Stimulated activated CD4-positive, alpha-beta T cell treated with anti-CD3 and anti-CD28 coated beads, TNF-alpha, amount 100 ng/mL, for 1 hour (primary cell): Measurements from ENCODE around the gene TAGLN2.
"Not testable (repeated sequence)": the region's sequence is repeated elsewhere in the genome, so short reads cannot be mapped to it uniquely, and the experiment has no call there.

Experiments
- DNase-seq, 3 donors: peaks; one replicate each; pipeline ENCODE4 v3.0.0-alpha.2; 2020; ENCODE audit warnings: low read depth in 3 of 3, low spot score in 1 of 3

Gene TAGLN2

DNA sequence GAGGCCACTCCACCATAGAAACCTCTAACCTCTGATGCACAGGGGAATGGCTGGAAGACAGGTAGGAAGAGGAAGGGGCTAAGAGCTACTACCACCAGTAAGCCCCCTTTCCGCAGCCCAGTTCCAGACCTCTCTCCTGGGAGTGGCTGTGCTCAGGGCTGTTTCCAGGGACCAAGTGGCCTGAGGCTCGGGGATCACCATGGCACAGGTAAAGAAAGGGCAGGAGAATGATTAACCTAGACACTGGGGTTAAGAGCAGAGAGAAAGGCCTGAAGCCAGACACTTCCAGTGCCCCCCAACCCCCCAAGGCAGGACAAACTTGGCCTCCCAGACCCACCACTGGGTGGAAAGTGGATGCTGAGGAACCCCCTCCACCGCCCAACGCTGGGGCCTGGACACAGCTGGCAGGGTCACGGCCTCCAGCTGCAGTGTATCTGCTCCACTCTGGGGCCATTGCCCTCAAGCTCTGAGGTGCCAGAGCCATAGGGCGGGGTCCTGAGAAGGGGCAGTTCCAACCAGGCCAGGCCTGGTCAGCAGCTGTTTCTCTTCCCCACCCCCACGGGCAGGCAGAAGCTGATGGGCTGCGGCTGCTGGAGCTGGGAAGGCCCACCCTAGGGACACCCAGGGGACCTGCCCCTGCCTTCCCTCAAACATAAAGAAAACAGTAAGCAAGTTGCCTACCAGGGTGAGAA lies 2.6 kb downstream of the TAGLN2 start:
- no peak for DNase-seq

DNA sequence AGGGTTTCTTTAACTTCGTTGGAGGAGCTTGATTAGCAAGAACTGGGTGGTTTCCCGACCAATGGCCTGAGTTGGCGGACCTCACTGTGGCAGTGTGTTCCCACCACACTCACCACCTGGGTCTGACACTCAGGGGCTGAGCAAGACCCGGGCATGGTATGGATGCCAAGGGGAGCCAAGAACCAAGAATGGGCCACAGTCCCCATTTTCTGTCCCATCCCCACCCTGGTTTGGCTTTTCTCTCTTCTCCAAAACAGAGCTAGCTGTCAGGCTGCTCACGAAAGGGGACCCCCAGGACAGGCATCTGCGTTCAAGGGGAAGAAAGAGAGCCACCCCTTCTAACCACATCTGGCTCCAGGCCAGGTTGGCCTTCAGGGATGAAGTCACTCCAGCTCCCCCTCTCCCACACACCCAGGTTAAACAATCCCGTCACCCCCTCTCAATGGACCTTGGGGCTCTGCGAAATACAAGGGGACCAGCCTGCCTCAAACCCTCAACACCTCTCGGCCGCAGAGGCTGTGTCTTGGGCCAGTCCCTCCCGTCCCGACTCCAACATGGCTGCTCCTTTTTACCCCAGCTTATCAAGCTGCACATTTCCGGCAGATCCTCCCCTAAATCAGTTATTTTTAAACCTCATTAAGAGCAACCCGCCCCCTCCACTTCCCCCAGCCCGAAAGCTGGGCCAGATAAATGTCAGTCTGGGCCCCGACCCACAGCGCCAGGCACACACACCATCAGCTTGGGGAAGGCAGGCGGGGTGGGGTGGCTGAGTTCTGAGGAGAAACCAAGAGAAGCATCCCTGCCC lies 3.4 kb downstream of the TAGLN2 start:
- DNase-seq: no peak

- DNase-seq: no peak
Observed at GRCh38 chr1:159921251-159921650, 4.1 kb downstream of the TAGLN2 start.

DNA sequence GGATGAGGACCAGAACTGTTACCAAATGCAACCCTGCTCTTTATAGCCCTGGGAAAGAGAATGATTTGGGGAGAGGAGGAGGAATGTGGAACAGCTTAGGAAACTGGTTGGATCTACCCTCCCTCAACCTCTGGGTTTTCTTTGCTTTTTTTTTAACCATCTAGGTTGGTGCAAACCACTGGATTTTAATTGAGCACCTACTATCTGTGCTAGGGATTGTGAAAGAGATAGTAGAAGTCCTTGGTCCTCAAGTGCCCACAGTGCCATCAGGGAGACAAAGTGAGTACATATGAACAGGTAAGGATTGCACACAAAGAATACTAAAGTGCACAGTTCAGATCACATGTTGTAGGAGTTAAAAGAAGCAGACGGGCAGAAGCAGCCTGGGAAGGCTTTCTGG lies 4.7 kb downstream of the TAGLN2 start:
- no peak for DNase-seq

DNA sequence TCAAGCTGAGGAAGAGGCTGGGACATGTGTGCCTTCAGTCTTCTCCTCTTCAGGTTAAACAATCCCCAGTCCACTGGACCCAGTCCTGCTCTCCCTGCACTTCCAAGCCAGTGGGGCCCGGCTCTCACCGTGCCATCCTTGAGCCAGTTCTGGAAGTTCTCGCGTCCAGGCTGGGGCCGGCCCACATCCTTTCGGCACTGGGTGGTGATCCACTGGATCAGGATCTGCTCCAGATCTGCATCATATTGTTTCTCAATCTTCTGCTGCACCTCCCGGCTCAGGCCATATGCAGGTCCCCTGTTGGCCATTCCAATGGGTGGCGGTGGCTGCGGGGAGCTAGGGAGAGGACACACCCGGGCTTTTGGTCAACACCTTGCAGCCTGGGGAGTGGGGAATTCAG lies 5.1 kb downstream of the TAGLN2 start:
- DNase-seq: no peak

DNA sequence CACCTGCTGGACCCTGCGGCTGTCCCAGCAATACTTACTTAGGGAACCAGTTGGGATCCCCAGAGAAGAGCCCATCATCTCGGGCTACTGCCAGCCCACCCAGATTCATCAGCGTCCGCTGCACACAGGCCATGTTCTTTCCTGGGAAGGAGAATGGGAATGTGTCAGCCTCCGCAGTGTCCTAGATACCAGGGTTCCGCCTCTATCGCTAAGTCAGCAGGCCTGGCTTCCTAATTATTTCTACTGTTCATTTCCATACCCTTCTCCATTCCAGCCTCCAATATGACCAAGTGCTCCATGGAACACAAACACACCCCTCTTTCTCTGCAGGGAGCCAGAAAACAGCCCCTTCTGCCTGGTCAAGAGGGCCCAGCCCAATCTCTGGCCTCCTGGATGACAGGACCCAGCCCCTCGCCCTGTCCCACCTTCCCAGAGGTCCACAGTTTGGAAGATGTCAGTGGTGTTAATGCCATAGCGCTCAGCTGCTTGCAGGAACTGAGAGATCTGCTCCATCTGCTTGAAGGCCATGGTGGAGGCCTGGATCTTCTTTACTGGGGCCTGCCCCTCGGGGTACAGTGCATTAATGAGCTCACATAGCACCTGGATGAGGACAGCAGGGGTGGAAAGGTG lies 6.0 kb downstream of the TAGLN2 start:
- no peak for DNase-seq

DNA sequence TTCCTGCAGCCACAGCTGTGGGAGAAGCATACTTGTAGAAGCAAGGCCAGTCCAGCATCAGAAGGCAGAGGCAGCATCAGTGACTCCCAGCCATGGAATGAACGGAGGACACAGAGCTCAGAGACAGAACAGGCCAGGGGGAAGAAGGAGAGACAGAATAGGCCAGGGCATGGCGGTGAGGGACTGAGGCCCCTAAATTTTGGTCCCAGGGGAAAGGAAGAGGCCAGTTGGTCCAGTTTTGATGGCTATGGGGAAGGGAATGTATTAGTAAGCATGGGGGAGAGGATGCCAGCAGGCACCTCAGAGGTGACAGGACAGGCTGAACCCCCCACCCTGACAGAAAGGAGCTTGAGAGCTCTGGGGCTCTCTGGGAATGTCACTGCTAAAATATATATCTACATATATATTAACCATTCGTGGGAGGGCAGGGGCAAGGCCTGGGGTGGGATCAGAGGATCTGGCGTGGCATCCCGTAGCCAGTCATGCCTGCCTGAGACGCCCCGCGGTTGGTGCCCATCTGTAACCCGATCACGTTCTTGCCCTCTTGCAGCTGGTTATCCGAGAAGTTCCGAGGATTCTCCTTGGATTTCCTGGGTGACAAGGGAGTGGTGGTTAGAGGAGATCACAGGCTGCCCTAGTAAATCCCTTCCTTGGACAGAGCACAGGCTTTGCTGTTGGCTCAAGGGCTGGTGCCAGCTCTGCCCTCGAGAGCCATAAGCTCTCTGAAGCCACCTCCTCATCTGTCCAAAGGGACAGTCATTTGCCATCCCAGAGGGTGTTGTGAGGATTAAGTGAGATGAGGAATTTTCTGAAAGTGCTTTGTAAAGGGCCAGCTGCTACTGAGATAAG lies 6.7 kb downstream of the TAGLN2 start:
- DNase-seq: no peak

DNA sequence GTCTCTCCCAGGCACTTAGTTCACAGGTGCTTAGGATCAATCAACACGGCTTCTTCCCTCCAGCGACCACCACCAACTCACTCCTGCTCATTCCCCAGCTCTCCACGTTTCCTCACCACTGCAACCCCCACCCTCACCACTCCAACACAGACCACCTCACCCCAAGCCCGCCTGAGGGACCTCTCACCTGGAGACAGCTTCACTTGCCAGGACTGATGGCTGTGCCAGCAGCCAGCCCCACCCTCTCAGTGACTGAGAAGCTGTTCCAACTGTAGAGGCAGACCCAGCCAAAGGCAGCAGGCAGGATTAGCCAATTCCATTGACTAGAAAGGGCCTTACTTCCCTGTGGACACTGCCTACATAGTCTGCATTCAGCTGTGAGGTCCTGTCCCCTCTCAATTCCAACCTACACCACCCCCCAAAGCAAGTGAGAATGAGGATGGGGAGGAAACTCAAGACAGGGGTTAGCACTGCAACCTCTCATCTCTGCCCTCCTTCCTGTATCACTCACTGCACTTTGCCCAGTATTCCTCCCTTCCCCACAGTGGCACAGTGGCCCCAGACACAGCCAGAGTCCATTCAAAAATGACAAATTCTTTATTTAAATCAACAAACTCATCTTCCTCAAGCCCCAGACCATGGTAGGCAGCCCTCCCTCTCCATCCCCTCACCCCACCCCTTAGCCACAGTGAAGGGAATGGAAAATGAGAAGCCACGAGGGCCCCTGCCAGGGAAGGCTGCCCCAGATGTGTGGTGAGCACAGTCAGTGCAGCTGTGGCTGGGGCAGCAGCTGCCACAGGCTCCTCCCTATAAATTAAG lies 7.6 kb downstream of the TAGLN2 start:
- no peak for DNase-seq

GRCh38 chr1:159916242-159917051 lies 8.9 kb downstream of the TAGLN2 start:
- DNase-seq: no peak

GRCh38 chr1:159915571-159916241 lies 9.6 kb downstream of the TAGLN2 start:
- no peak for DNase-seq

DNA sequence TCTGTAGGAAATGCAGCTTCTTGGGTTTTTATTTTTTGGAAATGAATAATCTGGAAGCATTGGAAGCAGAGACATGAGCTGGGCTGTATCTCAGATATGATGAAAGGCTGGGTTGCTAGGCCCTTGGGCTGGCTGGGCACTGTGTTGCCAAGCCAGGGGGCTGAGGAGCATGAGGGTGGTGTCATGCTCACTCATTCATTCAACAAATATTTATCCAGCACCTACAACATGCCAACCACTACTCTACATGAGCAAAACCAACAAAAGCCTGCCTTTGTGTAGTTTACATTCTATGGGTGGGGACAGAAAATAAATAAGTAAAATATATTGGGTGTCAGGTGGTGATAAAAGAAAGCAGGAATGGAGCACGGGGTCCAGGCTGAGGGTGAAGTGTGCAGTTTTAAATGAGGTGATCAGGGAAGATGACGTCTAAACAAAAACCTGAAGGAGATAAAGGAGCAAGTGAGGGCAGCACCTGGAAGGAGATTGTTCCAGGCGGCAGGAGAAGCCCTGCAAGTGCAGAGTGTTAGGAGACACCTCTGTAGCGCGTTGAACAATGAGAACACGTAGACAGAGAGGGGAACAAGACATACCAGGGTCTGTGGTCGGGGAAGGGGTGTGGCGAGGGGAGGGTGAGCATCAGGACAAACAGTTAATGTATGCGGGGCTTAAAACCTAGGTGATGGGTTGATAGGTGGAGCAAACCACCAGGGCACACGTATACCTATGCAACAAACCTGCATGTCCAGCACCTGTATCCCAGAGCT lies 10.9 kb downstream of the TAGLN2 start:
- no peak for DNase-seq

- DNase-seq: no peak
Observed at GRCh38 chr1:159913451-159914192, 11.7 kb downstream of the TAGLN2 start.

DNA sequence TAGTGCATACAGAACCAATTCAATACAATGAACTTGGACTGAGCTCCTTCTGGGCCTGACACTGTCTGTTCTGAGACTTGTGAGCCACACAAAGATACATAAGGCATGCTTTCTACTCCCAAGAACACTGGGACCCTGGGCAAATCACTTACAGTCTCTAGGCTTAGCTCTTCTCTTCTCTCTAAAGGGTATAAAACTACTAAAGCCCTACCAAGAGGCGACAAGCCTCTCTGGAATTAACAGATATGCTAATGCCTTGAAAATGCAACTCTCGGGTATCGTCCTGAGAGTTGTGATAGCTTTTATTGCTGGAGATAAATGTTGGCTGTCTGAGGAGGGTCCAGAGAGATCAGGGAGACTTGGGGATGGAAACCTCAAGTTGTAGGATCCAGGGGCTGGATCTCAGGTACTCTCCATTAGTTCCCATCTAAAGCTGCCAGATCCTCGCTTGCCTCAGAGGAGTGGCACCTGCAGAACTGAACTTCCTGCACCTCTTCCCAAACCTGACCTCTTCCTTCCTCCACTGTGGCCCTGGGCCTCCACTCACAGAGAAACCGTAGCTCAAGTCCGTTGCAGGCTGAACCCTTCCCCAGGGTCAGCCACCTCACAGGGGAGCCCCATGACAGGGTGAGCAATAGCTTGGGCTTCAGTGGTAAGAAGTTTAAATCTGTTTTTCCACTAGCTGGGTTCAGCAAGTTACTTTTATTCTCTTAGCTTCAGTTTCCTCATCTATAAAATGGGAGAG lies 13.8 kb downstream of the TAGLN2 start:
- DNase-seq: no peak

GRCh38 chr1:159908031-159908940 lies 17.0 kb downstream of the TAGLN2 start:
- no peak for DNase-seq

- no peak for DNase-seq
Observed at GRCh38 chr1:159906960-159907359, 18.3 kb downstream of the TAGLN2 start.

- DNase-seq: not testable (repeated sequence)
Observed at GRCh38 chr1:159904036-159904435, 21.3 kb downstream of the TAGLN2 start.
